Upper lobe of left lung (tissue), 4 donors: ENCODE results near the gene DLGAP5.

Experiments used
- CTCF ChIP-seq, 6 experiments: fragments of 450-650 bp in 4 of 6; fragments of 200-600 bp in 2 of 6; sonication (generic) in 2 of 6; IDR thresholded peaks; one replicate each; pipeline ENCODE4 v1.5.1; 2016 to 2019; ENCODE audit warnings: antibody characterized with exemption in 6 of 6
- EP300 ChIP-seq, 4 donors: sonication (generic); formaldehyde crosslinking; IDR thresholded peaks; one replicate each; pipeline ENCODE4 v1.5.1; 2017; ENCODE audit warnings: antibody characterized with exemption in 4 of 4, control low read depth in 2 of 4
- POLR2A ChIP-seq, 4 donors: fragments of 450-650 bp; IDR thresholded peaks; one replicate each; pipeline ENCODE4 v1.5.1; 2016 to 2017; ENCODE audit warnings: antibody characterized with exemption in 4 of 4, mild to moderate bottlenecking in 2 of 4
- POLR2AphosphoS5 ChIP-seq, 2 donors: sonication (generic); formaldehyde crosslinking; IDR thresholded peaks; one replicate each; pipeline ENCODE4 v1.5.1; 2017; ENCODE audit warnings: antibody characterized with exemption in 2 of 2

GRCh38 chr14:55201219-55202101 is 10.1 kb upstream of the DLGAP5 start:
- TF ChIP-seq CTCF (IDR thresholded peaks at IDR 0.05) (no peak), POLR2A (IDR thresholded peaks at IDR 0.05) (no peak), POLR2AphosphoS5 (IDR thresholded peaks at IDR 0.05) (no peak), EP300 (IDR thresholded peaks at IDR 0.05) (no peak)
